Effector CD8-positive, alpha-beta T cell (primary cell): ENCODE measurements around the gene FXN.
"Not testable (repeated sequence)": the region's sequence is repeated elsewhere in the genome, so short reads cannot be mapped to it uniquely, and the experiment has no call there.

Experiments
- DNase-seq: peaks from one replicate; lab custom pipeline; 2025; lab: John Stamatoyannopoulos, UW

Gene FXN

DNA sequence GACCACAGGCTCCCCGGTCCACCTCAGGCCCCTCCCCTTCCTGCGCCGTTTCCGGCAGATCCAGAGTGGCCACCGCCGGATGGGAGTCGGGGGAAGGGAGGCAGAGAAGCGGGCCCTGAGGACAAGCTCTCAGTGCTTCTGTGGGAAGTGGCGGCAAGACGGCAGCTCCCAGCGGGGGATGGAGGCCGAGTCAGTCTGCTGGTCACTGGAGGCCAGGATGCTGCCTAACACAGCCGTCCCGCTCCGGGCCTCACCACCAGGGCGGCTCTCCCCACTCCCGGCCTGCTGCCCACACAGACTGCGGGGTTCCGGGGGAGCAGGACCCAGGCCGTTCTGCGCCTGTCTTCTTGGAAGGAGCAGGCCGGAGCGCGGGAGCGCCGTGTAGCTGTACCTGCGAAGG lies 31.4 kb downstream of the FXN start:
- no peak for DNase-seq

DNA sequence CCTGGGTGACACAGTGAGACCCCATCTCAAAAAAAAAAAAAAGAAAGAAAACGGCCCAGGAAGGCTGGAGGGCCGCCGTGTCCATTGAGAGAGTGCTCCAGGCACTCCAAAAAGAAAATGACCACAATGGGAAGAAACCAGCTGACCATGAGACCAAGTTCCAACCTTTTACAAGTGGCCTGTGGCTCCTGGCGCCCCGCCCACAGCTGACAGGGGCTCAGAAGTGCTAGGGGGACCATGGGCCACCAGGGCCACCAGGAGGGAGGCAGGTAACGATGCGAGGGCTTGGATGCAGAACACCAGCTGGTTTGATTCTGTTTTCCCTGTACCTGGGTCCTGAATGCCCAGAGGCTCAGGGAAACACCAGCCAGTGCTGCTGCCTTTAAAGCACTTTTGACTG lies 34.6 kb downstream of the FXN start:
- DNase-seq = no peak

DNA sequence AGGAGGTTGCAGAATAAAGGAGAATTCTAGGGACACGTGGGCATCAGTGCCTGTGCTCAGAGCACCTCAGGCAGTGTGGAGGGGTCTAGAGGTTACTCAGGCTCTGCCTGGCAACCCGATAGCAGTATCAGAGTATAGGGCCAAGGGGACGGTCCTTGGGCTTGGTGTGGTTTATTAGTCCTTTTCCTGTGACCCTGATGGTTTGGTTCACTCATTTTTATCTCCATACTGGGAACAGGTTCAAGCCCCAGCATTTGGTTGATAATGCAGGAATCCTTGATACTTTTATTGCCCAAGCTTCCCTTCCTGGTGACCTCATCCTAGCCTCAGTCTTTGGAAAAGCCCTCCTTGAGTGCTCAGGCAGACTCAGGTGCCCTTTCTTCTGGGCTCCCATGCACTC lies 35.5 kb downstream of the FXN start:
- DNase-seq = no peak

- DNase-seq = no peak
These were observed 37.6 kb downstream of the FXN start for GRCh38 chr9:69073103-69073502.

- DNase-seq = no peak
These were observed 39.2 kb downstream of the FXN start for GRCh38 chr9:69074801-69075200.

DNA sequence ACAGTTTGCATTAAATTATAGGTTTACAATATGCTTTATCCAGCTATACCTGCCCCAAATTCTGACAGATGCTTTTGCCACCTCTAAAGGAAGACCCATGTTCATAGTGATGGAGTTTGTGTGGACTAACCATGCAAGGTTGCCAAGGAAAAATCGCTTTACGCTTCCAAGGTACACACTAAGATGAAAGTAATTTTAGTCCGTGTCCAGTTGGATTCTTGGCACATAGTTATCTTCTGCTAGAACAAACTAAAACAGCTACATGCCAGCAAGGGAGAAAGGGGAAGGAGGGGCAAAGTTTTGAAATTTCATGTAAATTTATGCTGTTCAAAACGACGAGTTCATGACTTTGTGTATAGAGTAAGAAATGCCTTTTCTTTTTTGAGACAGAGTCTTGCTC lies 41.0 kb downstream of the FXN start:
- no peak for DNase-seq

DNA sequence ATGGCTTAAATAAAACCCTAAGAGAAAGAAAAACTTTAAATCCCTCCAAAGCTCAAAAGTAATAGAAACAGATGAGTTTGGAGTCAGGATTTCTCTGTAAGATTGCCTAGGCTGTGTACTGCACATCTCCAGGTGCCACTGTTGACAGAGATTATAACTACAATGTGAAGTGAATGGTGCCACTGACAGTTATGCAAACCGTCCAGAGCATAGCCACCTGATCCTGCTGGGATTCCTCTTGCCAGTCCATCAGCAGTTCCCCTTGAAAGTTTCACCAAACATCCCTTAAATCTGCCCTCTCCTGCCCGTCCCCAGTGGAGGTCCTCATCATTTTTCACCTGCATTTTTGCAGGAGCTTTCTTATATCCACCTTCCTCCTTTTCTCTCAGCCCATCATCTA lies 42.5 kb downstream of the FXN start:
- DNase-seq = no peak

- no peak for DNase-seq
These were observed 43.0 kb downstream of the FXN start for GRCh38 chr9:69078581-69078980.

GRCh38 chr9:69079186-69079585 lies 43.6 kb downstream of the FXN start:
- no peak for DNase-seq

- DNase-seq = no peak
These were observed 45.7 kb downstream of the FXN start for GRCh38 chr9:69081261-69081660.

- no peak for DNase-seq
These were observed 47.8 kb downstream of the FXN start for GRCh38 chr9:69083321-69083720.

DNA sequence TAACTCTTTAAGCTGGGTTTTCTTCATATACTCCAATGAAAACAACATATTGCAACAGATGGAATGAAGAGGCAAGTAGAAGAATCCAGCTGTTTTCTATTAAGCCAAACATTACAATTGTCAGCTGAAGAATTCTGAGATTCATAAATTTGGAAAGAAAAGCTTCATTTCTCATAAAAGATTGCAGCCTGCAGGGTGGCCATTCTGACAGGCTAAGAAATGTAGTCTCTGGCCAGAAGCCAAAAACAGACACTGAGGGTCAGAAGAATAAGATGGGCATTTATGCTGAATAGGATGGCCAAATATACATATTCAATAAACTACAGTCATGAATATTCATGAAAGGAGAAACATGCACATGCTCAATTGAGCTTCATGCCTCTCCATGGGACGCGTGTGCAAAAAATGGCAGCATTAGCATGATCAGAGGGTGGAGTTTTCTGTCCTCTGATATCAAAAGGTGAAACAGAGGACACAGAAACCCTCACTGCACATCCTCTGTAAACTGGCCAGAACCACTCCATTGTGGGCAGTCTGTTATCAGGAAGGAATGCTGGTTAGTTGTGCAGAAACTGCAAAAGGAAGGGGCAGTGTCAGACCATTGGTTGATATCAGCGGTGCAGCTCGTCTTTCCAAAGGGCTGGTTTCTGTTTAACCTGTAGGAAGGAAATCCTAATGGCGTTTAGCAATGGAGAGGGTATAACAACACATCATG lies 50.2 kb downstream of the FXN start:
- DNase-seq = no peak

GRCh38 chr9:69086312-69086711 lies 50.8 kb downstream of the FXN start:
- no peak for DNase-seq

DNA sequence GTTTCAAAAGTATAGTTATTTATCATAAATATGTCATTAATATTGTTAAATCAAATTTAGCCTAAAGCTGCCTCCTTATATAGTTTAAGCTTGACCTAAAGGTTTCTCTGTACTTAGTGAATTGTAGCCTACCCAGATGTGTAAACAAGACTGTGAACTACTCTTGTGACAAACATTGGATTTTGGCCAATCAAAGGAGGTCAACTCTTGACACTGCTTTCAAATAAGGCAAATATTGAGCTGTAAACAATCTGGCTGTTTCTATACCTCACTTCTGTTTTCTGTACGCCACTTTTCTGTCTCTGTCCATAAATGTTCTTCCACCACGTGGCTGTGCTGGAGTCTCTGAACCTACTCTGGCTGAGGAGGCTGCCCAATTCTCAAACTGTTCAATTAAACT lies 51.2 kb downstream of the FXN start:
- DNase-seq = no peak

- DNase-seq = no peak
These were observed 53.5 kb downstream of the FXN start for GRCh38 chr9:69089082-69089481.

DNA sequence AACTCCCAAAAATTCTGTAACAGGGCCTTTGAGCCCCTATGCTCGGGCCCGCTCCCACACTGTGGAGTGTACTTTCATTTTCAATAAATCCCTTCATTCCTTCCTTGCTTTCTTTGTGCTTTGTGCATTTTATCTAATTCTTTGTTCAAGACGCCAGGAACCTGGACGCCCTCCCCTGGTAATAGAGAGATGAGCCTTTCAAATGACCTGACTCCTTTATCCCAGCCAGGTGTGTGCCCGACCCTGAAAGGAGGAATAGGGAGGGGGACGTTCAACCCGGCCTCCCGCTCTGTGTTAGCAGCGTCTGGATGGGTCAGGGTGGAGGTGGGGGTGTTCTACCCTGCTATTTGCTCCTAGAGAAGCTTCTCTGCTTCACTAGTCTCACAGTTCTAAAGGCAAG lies 53.9 kb downstream of the FXN start:
- DNase-seq = no peak

DNA sequence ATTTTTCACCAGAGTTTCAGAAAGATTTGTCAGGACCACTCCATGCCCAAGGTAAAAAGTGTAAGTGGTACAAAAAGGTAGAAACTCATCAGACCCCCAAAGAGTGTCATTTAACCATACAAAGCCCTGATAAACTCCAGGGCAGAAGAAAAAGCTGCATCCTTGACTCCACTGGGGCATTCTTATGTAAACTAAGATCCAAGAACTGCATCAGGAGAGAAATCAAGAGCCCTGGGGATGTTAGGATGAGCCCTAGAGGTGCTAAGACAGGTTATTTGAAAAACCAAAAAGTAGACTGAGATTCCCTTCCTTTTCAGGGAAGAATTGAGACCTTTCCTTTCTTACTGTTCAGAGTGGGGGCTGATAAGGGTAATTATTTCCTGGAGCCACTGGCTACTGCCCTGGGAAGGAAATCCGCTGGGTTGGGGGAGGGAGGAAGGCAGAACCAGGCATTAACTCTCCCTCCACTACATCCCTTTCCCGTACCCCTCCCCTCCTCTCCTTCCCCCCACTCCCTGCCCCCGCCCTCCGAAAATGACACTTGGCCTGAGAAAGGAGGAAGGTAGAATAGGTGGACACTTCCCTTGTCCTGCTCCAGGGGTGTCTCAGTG lies 54.7 kb downstream of the FXN start:
- no peak for DNase-seq

GRCh38 chr9:69090946-69091345 lies 55.4 kb downstream of the FXN start:
- no peak for DNase-seq

DNA sequence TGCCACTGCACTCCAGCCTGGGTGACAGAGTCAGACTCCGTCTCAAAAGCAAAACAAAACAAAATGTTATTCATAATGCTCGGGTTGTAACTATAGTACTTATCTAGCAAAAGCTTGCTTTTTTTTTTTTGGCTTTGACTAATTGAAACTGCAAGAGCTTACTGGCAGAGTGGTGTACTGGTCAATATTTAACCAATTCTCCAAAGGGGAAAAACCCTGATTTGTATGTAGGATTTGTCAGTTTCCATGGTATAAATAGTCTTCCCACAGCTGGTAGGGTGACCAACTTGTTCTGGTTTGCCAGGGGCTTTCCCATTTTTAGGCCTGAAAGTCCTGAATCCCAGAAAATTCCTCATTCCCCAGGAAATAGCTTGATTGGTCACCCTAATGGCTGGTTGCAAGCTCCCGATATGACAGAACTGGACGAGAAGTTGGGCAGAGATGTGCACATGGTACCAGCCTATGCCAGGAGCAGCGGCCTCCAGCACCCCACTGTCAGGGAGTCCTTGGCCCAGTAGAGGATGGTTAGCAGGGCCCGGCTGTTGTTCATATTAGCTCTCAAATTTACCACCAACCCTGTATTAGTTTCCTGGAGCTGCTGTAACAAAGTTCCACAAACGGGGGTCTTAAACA lies 58.0 kb downstream of the FXN start:
- DNase-seq = no peak

DNA sequence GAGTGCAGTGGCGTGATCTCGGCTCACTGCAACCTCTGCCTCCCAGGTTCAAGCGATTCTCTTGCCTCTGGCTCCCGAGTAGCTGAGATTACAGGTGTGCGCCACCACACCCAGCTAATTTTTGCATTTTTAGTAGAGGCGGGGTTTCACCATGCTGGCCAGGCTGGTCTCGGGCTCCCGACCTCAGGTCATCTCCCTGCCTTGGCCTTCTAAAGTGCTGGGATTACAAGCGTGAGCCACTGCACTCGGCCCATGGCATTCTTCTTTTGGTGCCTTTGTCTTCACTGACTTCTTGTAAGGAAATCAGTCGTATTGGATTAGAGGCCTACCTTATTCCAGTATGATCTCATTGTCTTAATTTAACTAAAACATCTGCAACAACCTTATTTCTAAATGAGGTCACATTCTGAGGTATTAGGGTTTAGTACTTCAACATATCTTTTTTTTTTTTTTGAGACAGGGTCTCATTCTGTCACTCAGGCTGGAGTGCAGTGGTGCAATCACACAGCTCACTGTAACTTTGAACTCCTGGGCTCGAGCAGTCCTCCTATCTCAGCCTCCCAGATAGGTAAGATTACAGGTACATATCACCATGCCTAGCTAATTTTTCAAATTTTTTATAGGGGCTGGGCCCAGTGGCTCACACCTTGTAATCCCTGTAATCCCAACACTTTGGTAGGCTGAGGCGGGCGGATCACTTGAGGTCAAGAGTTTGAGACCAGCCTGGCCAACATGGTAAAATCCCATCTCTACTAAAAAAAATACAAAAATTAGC lies 59.0 kb downstream of the FXN start:
- DNase-seq = not testable (repeated sequence)

- no peak for DNase-seq
These were observed 61.5 kb downstream of the FXN start for GRCh38 chr9:69097064-69097463.

GRCh38 chr9:69097923-69098593 lies 62.5 kb downstream of the FXN start:
- no peak for DNase-seq
